NB4 (cell line): ENCODE measurements around the gene CTU2.

Source experiments
- DNase-seq: peaks from one replicate; pipeline ENCODE4 v3.0.0; 2010; ENCODE audit warnings: low read depth
- H3K4me3 ChIP-seq: one replicate; pipeline ENCODE4 v1.5.1; 2011; ENCODE audit warnings: mild to moderate bottlenecking, low read depth, low read length, moderate library complexity
- CTCF ChIP-seq: IDR thresholded peaks from one replicate; pipeline ENCODE4 v1.5.1; 2012; ENCODE audit warnings: low read depth, low read length
- MYC ChIP-seq: IDR thresholded peaks from 2 replicates; pipeline ENCODE4 v1.6.1; 2011; ENCODE audit warnings: low read depth, low read length
- POLR2A ChIP-seq: IDR thresholded peaks from 2 replicates; pipeline ENCODE4 v1.6.1; 2011; ENCODE audit warnings: mild to moderate bottlenecking; ENCODE audit not compliant: insufficient read length; ENCODE audit errors: extremely low read depth
- TF ChIP-seq, protein P1 (sequence below): IDR thresholded peaks from 2 replicates; pipeline ENCODE4 v1.6.1; 2011; ENCODE audit warnings: low read depth, low read length

CTU2 gene

DNA sequence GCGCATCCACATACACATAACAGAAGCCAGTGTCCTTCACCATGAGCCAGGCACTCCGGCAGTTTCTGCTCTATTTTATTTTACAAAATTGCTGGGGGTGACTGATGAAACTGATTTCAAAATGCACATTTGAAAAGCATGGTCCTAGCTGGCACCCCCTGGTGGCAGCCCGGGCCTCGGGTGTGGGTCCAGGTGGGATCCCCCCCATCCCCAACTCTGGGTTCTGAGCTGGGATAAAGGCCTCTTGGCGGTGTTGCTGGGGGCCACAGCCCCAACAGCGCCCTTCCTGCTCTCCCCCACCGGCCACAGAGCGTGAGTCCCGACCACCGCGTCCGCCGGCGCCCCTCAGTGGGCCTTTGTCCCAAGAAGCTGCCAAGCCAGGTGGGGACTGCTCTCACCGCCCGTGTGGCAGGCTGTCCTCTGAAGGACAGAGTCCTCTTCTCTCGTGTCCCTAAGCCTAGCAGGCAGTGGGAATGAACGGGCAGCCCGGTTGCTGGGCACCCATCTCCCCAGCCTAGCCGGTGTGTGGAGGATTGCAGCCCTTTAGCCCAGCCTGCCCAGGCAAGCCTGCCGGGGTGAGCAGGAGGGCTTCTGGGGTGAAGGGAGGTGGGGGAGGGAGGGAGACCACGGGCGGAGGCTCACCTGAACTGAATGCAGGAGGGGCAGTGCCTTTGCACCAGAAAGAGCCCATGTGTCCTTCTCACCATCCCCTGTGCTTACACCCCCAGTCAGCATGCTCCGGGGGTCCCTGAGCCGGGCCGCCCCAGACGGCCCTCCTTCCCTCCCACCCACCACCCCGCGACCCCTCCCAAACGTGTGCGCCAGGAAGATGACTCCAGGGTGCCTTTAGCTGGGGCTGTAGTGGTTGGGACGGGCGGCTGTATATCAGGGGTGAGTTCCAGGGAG, 20.9 kb upstream of the CTU2 start:
- H3K4me3 ChIP-seq = peak overlapping the region; percentile 75
- TF ChIP-seq CTCF = peak; percentile 87
- TF ChIP-seq POLR2A = no peak
- peak; percentile 85 for TF ChIP-seq MYC
- TF ChIP-seq, protein P1, sequence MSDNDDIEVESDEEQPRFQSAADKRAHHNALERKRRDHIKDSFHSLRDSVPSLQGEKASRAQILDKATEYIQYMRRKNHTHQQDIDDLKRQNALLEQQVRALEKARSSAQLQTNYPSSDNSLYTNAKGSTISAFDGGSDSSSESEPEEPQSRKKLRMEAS = peak; percentile 81
- peak; percentile 87 for DNase-seq

DNA sequence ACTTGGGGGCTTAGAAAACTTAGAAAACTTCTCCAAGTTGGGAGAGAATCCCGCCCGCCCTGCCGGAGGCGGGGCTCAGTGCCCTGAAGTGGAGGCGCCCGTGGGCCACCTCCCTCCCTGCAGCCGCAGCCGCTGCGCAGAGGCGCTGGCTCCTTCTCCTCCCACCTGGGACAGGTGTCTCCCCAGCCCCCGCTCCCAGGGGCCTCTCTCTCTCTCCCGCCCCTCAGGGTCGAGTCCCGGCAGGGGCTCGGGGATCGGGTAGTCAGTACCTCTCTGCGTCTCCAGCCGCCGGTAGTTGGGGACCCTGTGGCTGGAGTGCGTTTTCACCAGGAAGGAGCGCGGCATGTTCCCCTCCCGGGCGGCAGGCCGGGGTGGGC, 20.3 kb upstream of the CTU2 start:
- H3K4me3 ChIP-seq = peak overlapping the region; percentile 75
- TF ChIP-seq MYC (no peak; the same call in 1 of the 2 replicates), POLR2A (no peak), CTCF (no peak)
- TF ChIP-seq, protein P1 = no peak
- DNase-seq = no peak

GRCh38 chr16:88686439-88687253, 19.7 kb upstream of the CTU2 start, which contains the start of gene SNAI3:
Gene SNAI3, minus strand, starts transcription at chr16:88686507. Its CDS starts 101 bp downstream, at chr16:88686406.
- DNase-seq = peak; percentile 96
- H3K4me3 ChIP-seq = peak within 1 kb of the TSS; percentile 75
- TF ChIP-seq, protein P1 = no peak
- TF ChIP-seq MYC = no peak
- TF ChIP-seq POLR2A = no peak
- no peak for TF ChIP-seq CTCF

DNA sequence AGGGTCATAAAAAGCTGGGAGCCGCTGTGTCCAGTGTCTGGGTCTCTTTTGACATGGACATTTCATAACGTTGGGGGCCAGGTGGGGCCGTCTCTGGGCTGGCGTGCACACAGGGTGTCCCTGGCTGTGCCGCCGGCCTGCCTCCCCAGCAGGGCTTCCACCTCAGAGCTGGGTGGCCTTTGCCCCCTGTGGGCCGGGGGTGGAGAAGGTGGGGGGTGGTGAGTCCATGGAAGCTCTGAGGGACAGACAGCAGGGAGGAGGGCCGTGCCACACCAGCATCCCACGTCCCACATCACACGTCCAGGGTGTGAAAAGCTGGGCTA, 19.1 kb upstream of the CTU2 start:
- no peak overlapping the region for H3K4me3 ChIP-seq
- DNase-seq = no peak
- TF ChIP-seq MYC (no peak), CTCF (no peak), POLR2A (no peak)
- TF ChIP-seq, protein P1 = no peak

DNA sequence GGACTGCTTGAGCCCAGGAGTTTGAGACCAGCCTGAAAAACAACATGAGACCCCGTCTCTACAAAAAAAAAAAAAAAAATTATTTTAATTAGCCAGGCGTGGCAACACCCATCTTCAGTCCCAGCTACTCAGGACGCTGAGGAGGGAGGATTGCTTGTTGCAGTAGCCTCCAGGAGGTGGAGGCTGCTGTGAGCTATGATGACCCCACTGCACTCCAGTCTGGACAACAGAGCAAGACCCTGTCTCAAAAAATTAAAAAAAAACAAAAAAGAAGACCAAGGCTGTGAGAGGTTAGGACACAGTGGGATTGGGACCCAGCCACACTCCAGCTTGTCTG, 18.7 kb upstream of the CTU2 start:
- no peak for DNase-seq
- TF ChIP-seq, protein P1 = no peak
- TF ChIP-seq MYC (no peak), CTCF (no peak), POLR2A (no peak)
- H3K4me3 ChIP-seq = no peak overlapping the region
